H1 (cell line): Measurements from ENCODE around the gene PPP1R12B. TPM values are rescaled to one million over a fixed set of nuclear protein-coding genes. Genes with fewer than 3 reads are reported as not detected.
A peak's percentile ranks its signal among the peaks of the same experiment; 100 is the strongest.

ENCODE experiments used
- BACH1 ChIP-seq: IDR thresholded peaks from 2 replicates; pipeline ENCODE4 v1.6.1; 2012; ENCODE audit warnings: low read length, improper control_type of control experiment
- BCL11A ChIP-seq, 2 experiments: IDR thresholded peaks; one replicate each; pipeline ENCODE4 v1.6.1; 2011; ENCODE audit warnings: low read depth in 2 of 2, low read length in 2 of 2, mild to moderate bottlenecking in 2 of 2
- CBX8 ChIP-seq: fragments of 300-800, 300-1000 bp; sonication (generic); IDR thresholded peaks from 2 replicates; pipeline ENCODE4 v1.7.1; 2016; ENCODE audit warnings: low read depth, low read length, borderline replicate concordance
- CEBPB ChIP-seq: IDR thresholded peaks from 2 replicates; pipeline ENCODE4 v1.6.1; 2012; ENCODE audit warnings: low read depth, low read length
- CHD1 ChIP-seq: IDR thresholded peaks from 2 replicates; pipeline ENCODE4 v1.6.1; 2012; ENCODE audit warnings: low read depth, low read length, improper control_type of control experiment
- CHD2 ChIP-seq: IDR thresholded peaks from 2 replicates; pipeline ENCODE4 v1.6.1; 2012; ENCODE audit warnings: low read length, improper control_type of control experiment
- EGR1 ChIP-seq: IDR thresholded peaks from 2 replicates; pipeline ENCODE4 v1.6.1; 2011; ENCODE audit warnings: low read depth, low read length, borderline replicate concordance
- EP300 ChIP-seq, 2 experiments: IDR thresholded peaks; 1 replicate in 1 of 2; 2 replicates in 1 of 2; pipeline ENCODE4 v1.6.1; 2011 to 2012; ENCODE audit warnings: low read depth in 2 of 2, low read length in 2 of 2, mild to moderate bottlenecking in 2 of 2, borderline replicate concordance in 1 of 2, inconsistent platforms in 1 of 2, moderate library complexity in 1 of 2
- FOSL1 ChIP-seq: IDR thresholded peaks from 2 replicates; pipeline ENCODE4 v1.6.1; 2011; ENCODE audit warnings: mild to moderate bottlenecking, low read depth, low read length, moderate library complexity; ENCODE audit not compliant: insufficient read depth
- GABPA ChIP-seq: IDR thresholded peaks from 2 replicates; pipeline ENCODE4 v1.6.1; 2011; ENCODE audit warnings: mild to moderate bottlenecking, low read length, moderate library complexity, borderline replicate concordance; ENCODE audit not compliant: insufficient read depth
- GTF2F1 ChIP-seq: IDR thresholded peaks from 2 replicates; pipeline ENCODE4 v1.6.1; 2012; ENCODE audit warnings: low read depth, low read length, improper control_type of control experiment, borderline replicate concordance
- HDAC2 ChIP-seq, 2 experiments: fragments of 300-600 bp in 1 of 2; sonication (generic) in 1 of 2; IDR thresholded peaks; 2 replicates each; pipeline ENCODE4 v1.6.1; 2011 to 2012; ENCODE audit warnings: low read depth in 2 of 2, low read length in 2 of 2, mild to moderate bottlenecking in 2 of 2, moderate library complexity in 2 of 2, borderline replicate concordance in 1 of 2, inconsistent platforms in 1 of 2
- HDAC6 ChIP-seq: IDR thresholded peaks from one replicate; pipeline ENCODE4 v1.7.1; 2012; ENCODE audit warnings: low read depth, mild to moderate bottlenecking, inconsistent platforms, low read length, moderate library complexity
- JUN ChIP-seq: IDR thresholded peaks from 2 replicates; pipeline ENCODE4 v1.6.1; 2011; ENCODE audit warnings: low read depth, mild to moderate bottlenecking, improper control_type of control experiment, low read length
- JUND ChIP-seq: IDR thresholded peaks from 2 replicates; pipeline ENCODE4 v1.6.1; 2011; ENCODE audit warnings: mild to moderate bottlenecking, improper control_type of control experiment, low read length
- KDM1A ChIP-seq: fragments of 200-600, 300-600 bp; sonication (generic); IDR thresholded peaks from 2 replicates; pipeline ENCODE4 v1.7.1; 2016; ENCODE audit warnings: mild to moderate bottlenecking, low read length, borderline replicate concordance
- KDM4A ChIP-seq: IDR thresholded peaks from one replicate; pipeline ENCODE4 v1.7.1; 2012; ENCODE audit warnings: low read depth, mild to moderate bottlenecking, moderate library complexity, low read length, inconsistent platforms; ENCODE audit not compliant: severe bottlenecking
- MAX ChIP-seq: IDR thresholded peaks from 2 replicates; pipeline ENCODE4 v1.6.1; 2012; ENCODE audit warnings: inconsistent platforms
- NANOG ChIP-seq: IDR thresholded peaks from 2 replicates; pipeline ENCODE4 v1.6.1; 2011; ENCODE audit warnings: low read length, low read depth, mild to moderate bottlenecking, inconsistent platforms; ENCODE audit not compliant: insufficient read depth, poor library complexity, severe bottlenecking
- RNF2 ChIP-seq: fragments of 200-900, 300-1000 bp; sonication (generic); IDR thresholded peaks from 2 replicates; pipeline ENCODE4 v1.7.1; 2016; ENCODE audit warnings: borderline replicate concordance, low read depth, mild to moderate bottlenecking, antibody characterized with exemption, low read length; ENCODE audit not compliant: poor library complexity, severe bottlenecking; ENCODE audit errors: missing control alignments
- SIN3A ChIP-seq, 2 experiments: IDR thresholded peaks in 1 of 2; conservative IDR thresholded peaks in 1 of 2; 2 replicates each; pipeline ENCODE4 v1.6.1; 2011 to 2012; ENCODE audit warnings: low read length in 2 of 2, improper control_type of control experiment in 1 of 2, low read depth in 1 of 2, mild to moderate bottlenecking in 1 of 2
- SP2 ChIP-seq: IDR thresholded peaks from 2 replicates; pipeline ENCODE4 v1.6.1; 2012; ENCODE audit warnings: mild to moderate bottlenecking, low read length, inconsistent platforms
- USF2 ChIP-seq: IDR thresholded peaks from 2 replicates; pipeline ENCODE4 v1.6.1; 2011; ENCODE audit warnings: low read length, improper control_type of control experiment
- polyA plus RNA-seq, 7 experiments: library from polyadenylated mRNA; depleted of rRNA in 3 of 7; stranded (reverse) in 5 of 7; unstranded in 2 of 7; fragments of >200 nt in 5 of 7; fragments of 200-250 nt in 2 of 7; gene quantifications; 1 replicate in 5 of 7; 2 replicates in 1 of 7; 4 replicates in 1 of 7; pipeline versions ENCODE4 v1.2.1 to v1.2.3, GENCODE V29; 2011 to 2013; ENCODE audit warnings: missing spikeins in 2 of 7, mixed read lengths in 2 of 7
- total RNA-seq: library from RNA; stranded (reverse); fragmentation: NEBNext Ultra II Directional; extraction: Animal tissue kit (Norgen Biotek cat#: 25700); gene quantifications from 2 replicates; pipeline ENCODE4 v1.2.1, GENCODE V29; 2021

PPP1R12B gene
- total and polyA plus RNA-seq, 2 of the 8 experiments (the other 6 are each of a cell fraction or from before 2014, with no cell fraction given), result 7.9 to 18.7 TPM

- no peak for TF ChIP-seq RNF2
- no peak for TF ChIP-seq CHD1
- no peak for TF ChIP-seq SP2
- peak; percentile 24 for TF ChIP-seq NANOG
- no peak for TF ChIP-seq KDM1A
- no peak for TF ChIP-seq FOSL1
- peak in 1 of 2 experiments; percentile 78; a peak in 1 of 3 replicates for TF ChIP-seq EP300 (IDR thresholded peaks at IDR 0.05; ENCODE audit: borderline replicate concordance in 1 of 2, low read depth in 2 of 2, low read length in 2 of 2)
- TF ChIP-seq CEBPB, result no peak
- no peak for TF ChIP-seq HDAC6
- TF ChIP-seq SIN3A (conservative IDR thresholded peaks at IDR 0.05 in 1 of 2, IDR thresholded peaks at IDR 0.05 in 1 of 2; ENCODE audit: low read depth in 1 of 2, low read length in 2 of 2), result no peak
- TF ChIP-seq HDAC2 (IDR thresholded peaks at IDR 0.05; ENCODE audit: borderline replicate concordance in 1 of 2, low read depth in 2 of 2, low read length in 2 of 2), result peak in 1 of 2 experiments; percentile 81; a peak in 1 of 4 replicates
- no peak for TF ChIP-seq BCL11A (IDR thresholded peaks at IDR 0.05; ENCODE audit: low read depth in 2 of 2, low read length in 2 of 2)
- TF ChIP-seq BACH1, result no peak
- no peak for TF ChIP-seq CHD2
- no peak for TF ChIP-seq EGR1
- no peak for TF ChIP-seq USF2
- TF ChIP-seq JUND, result peak; percentile 33; the same call in 1 of the 2 replicates
- TF ChIP-seq GABPA, result no peak
- TF ChIP-seq JUN, result no peak
- TF ChIP-seq KDM4A, result no peak
- TF ChIP-seq CBX8, result no peak
- no peak for TF ChIP-seq MAX
- no peak for TF ChIP-seq GTF2F1
Observed at GRCh38 chr1:202567738-202568137, 219.2 kb downstream of the PPP1R12B start (continued).
